OCI-LY3 (cell line): ENCODE measurements around the gene MMEL1.

Experiments
- CTCF ChIP-seq: fragments of 200-600, 300-600 bp; sonication (generic); IDR thresholded peaks from 2 replicates; pipeline ENCODE4 v1.5.1; 2014; ENCODE audit warnings: antibody characterized with exemption, low read length, low read depth
- EZH2phosphoT487 ChIP-seq: fragments of 200-600 bp; shearing (Covaris generic); IDR thresholded peaks from 2 replicates; pipeline ENCODE4 v1.6.1; 2018; ENCODE audit warnings: antibody characterized with exemption, mixed run types, low read depth

- TF ChIP-seq CTCF, result no peak
- TF ChIP-seq EZH2phosphoT487, result no peak
Measured at GRCh38 chr1:2544093-2544874, 88.5 kb downstream of the MMEL1 start.
